Esophagus muscularis mucosa (tissue), 4 donors: ENCODE results near the gene KCNQ1. TPM values are rescaled to one million over a fixed set of nuclear protein-coding genes. Genes with fewer than 3 reads are reported as not detected.

ENCODE experiments used
- DNase-seq: peaks from one replicate; pipeline ENCODE4 v3.0.0-alpha.2; 2017; ENCODE audit errors: extremely low spot score
- H3K27ac ChIP-seq, 4 donors: fragments of 200-600 bp; sonication (generic); replicated peaks in 1 of 4; 1 replicate in 3 of 4; 2 replicates in 1 of 4; pipeline ENCODE4 v1.5.1; 2016 to 2019; ENCODE audit warnings: mild to moderate bottlenecking in 1 of 4
- H3K27me3 ChIP-seq, 4 donors: fragments of 200-600 bp; sonication (generic); one replicate each; pipeline versions ENCODE4 v1.5.1 to v1.6.0; 2016 to 2019
- H3K36me3 ChIP-seq, 4 donors: fragments of 200-600 bp; sonication (generic); one replicate each; pipeline ENCODE4 v1.5.1; 2016 to 2019
- H3K4me1 ChIP-seq, 4 donors: fragments of 200-600 bp; sonication (generic); one replicate each; pipeline ENCODE4 v1.5.1; 2016 to 2019
- H3K4me3 ChIP-seq, 4 donors: fragments of 200-600 bp; sonication (generic); 1 replicate in 2 of 4; 2 replicates in 2 of 4; pipeline ENCODE4 v1.5.1; 2016 to 2019; ENCODE audit warnings: mild to moderate bottlenecking in 4 of 4, moderate library complexity in 1 of 4
- H3K9me3 ChIP-seq, 4 donors: fragments of 200-600 bp; sonication (generic); 1 replicate in 3 of 4; 2 replicates in 1 of 4; pipeline ENCODE4 v1.5.1; 2016 to 2019
- CTCF ChIP-seq, 3 experiments: fragments of 200-600 bp in 2 of 3; fragments of 450-650 bp in 1 of 3; sonication (generic) in 2 of 3; IDR thresholded peaks; one replicate each; pipeline ENCODE4 v1.5.1; 2017 to 2019; ENCODE audit warnings: antibody characterized with exemption in 3 of 3, mild to moderate bottlenecking in 2 of 3, moderate library complexity in 1 of 3
- EP300 ChIP-seq: sonication (generic); formaldehyde crosslinking; IDR thresholded peaks from one replicate; pipeline ENCODE4 v1.6.1; 2017; ENCODE audit warnings: antibody characterized with exemption
- POLR2A ChIP-seq: fragments of 450-650 bp; IDR thresholded peaks from one replicate; pipeline ENCODE4 v1.6.1; 2017; ENCODE audit warnings: antibody characterized with exemption, moderate library complexity, mild to moderate bottlenecking, low read depth
- POLR2AphosphoS5 ChIP-seq, 2 donors: sonication (generic); formaldehyde crosslinking; IDR thresholded peaks; one replicate each; pipeline ENCODE4 v1.6.1; 2017; ENCODE audit warnings: antibody characterized with exemption in 2 of 2
- WGBS: methylation state at CpG from one replicate; pipeline ENCODE4 v1.1.5; 2018; 5-methylcytosine and 5-hydroxymethylcytosine counted together
- intact Hi-C: fragments of 100-400 bp; cut with DNase I; formaldehyde crosslinking; loops from one replicate; pipeline ENCODE4 v1.15.1; 2023
- total RNA-seq, 4 donors: library from RNA; depleted of rRNA; stranded (reverse); fragments of >200 nt; gene quantifications; one replicate each; pipeline versions ENCODE4 v1.1.0 to v1.2.1, GENCODE V29; 2016

The KCNQ1 gene
- total RNA-seq, 4 donors from 2014 or later, result 2.1 to 5.9 (median 4.3) TPM

- Histone ChIP-seq H3K27me3 (no peaks in the 10 kb centered on the region), H3K9me3 (peaks cover 0 to 13% (median 5%) of the 10 kb centered on the region in 4 donors), H3K4me1 (peaks cover 19 to 33% (median 24%) of the 10 kb centered on the region in 4 donors), H3K4me3 (no peak overlapping the region), H3K36me3 (no peaks in the 10 kb centered on the region), H3K27ac (no peak overlapping the region)
- intact Hi-C loops, result loop anchor here (5.0 kb wide), 1 partner anchor 51 kb away; no protein-coding TSS in a partner anchor
- no peak for DNase-seq
- 72% methylated on average over 6 of the region's 8 CpGs for WGBS
- TF ChIP-seq EP300 (no peak), CTCF (IDR thresholded peaks at IDR 0.05) (no peak), POLR2A (no peak), POLR2AphosphoS5 (IDR thresholded peaks at IDR 0.05) (no peak)
Measured at GRCh38 chr11:2830886-2831285, 386.1 kb downstream of the KCNQ1 start.

DNA sequence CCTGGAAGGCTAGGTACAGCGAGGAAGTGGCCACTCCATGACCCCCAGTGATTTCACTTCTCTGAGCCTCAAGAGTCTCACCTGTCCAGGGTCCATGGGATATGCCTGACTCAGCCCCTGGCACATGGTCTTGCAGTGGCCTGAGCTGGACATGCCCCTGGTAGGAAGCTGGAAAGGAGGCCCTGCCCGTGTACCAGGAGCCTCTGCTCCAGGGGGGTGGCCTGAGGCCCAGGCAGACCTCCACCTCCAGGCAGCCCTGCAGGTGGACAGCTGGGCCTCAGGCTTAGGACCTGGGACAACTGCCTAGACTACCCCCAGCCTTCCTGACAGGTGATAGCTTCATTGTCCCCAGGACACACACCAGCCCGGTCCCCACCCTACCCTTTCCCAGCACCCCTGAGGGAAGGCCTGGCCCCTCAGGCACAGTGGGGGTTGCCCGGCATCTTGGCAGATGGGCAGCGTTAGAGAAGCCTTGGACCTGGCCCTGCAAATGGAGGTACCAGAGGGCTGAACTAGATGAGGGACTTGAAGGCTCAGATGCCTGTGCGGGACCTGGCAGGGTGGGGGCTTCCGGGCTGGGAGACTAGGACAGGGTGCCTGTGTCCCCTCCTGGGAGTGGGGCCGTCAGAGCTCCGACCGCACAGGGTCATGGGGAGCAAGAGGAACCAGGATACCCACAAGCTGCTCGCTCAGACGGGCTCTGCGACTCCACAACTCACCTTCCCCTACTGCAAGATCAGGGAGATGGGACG, 387.1 kb downstream of the KCNQ1 start:
- H3K4me3 ChIP-seq, result no peak overlapping the region
- WGBS, result 92% methylated on average over 7 of the region's 14 CpGs
- no peaks in the 10 kb centered on the region for H3K27me3 ChIP-seq
- no peaks in the 10 kb centered on the region for H3K36me3 ChIP-seq
- no peak for DNase-seq
- H3K4me1 ChIP-seq, result peaks cover 17 to 30% (median 23%) of the 10 kb centered on the region in 4 donors
- TF ChIP-seq EP300, result no peak
- no peak for TF ChIP-seq CTCF (IDR thresholded peaks at IDR 0.05)
- TF ChIP-seq POLR2A, result no peak
- TF ChIP-seq POLR2AphosphoS5 (IDR thresholded peaks at IDR 0.05), result no peak
- H3K9me3 ChIP-seq, result peaks cover 0 to 13% (median 5%) of the 10 kb centered on the region in 4 donors
- intact Hi-C loops, result loop anchor here (5.0 kb wide), 1 partner anchor 50 kb away; no protein-coding TSS in a partner anchor
- H3K27ac ChIP-seq, result no peak overlapping the region

GRCh38 chr11:2832533-2833020, 387.8 kb downstream of the KCNQ1 start:
- TF ChIP-seq EP300 (no peak), CTCF (IDR thresholded peaks at IDR 0.05) (no peak), POLR2AphosphoS5 (IDR thresholded peaks at IDR 0.05) (no peak), POLR2A (no peak)
- H3K9me3 ChIP-seq, result peaks cover 0 to 13% (median 5%) of the 10 kb centered on the region in 4 donors
- WGBS, result 95% methylated on average over 4 of the region's 8 CpGs
- no peaks in the 10 kb centered on the region for H3K36me3 ChIP-seq
- no peak overlapping the region for H3K4me3 ChIP-seq
- DNase-seq, result no peak
- no peaks in the 10 kb centered on the region for H3K27me3 ChIP-seq
- peaks cover 18 to 30% (median 23%) of the 10 kb centered on the region in 4 donors for H3K4me1 ChIP-seq
- intact Hi-C loops, result loop anchor here (5.0 kb wide), 1 partner anchor 50 kb away; no protein-coding TSS in a partner anchor
- no peak overlapping the region for H3K27ac ChIP-seq

DNA sequence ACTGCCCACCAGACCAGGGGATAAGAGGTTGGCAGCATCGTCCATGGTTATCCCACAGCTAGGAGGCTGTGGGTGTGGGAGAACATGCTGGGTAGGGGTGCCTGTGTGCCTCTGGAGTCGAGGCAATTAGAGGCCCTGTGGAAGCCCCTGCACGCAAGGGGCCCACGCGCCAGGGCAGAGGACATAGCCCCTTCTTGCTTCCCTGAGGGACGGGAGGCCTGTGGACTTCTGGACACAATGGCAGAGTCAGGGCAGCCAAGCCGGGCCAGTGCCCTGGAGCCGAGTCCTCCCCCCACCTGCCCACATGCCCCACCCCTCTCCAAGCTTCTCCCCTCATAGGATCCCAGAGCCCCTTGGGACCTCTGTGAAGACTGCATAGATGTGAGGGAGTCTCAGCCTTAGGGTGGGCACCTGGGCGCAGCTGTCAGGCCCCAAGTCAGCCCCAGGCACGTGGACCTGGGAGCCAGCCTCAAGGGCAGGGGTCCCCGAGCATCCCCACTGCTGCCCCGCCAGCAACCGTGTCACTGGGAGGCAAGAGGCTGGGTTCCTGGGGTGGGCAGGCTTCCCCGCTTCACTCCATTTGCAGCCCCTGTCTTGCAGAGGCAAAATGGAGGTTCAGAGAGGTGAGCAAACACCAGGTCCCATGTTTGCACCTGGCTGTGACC, 388.4 kb downstream of the KCNQ1 start:
- WGBS, result 86% methylated on average over 4 of the region's 14 CpGs
- Histone ChIP-seq H3K4me3 (no peak overlapping the region), H3K9me3 (peaks cover 0 to 13% (median 5%) of the 10 kb centered on the region in 4 donors), H3K36me3 (no peaks in the 10 kb centered on the region), H3K27me3 (no peaks in the 10 kb centered on the region), H3K4me1 (peaks cover 20 to 30% (median 23%) of the 10 kb centered on the region in 4 donors), H3K27ac (no peak overlapping the region)
- intact Hi-C loops, result loop anchor here (5.0 kb wide), 1 partner anchor 49 kb away; no protein-coding TSS in a partner anchor
- no peak for TF ChIP-seq CTCF (IDR thresholded peaks at IDR 0.05)
- TF ChIP-seq POLR2A, result no peak
- no peak for TF ChIP-seq POLR2AphosphoS5 (IDR thresholded peaks at IDR 0.05)
- TF ChIP-seq EP300, result no peak
- DNase-seq, result no peak
